T-helper 9 cell (primary cell): Measurements from ENCODE around the gene ROPN1.
"Not testable (repeated sequence)": the region's sequence is repeated elsewhere in the genome, so short reads cannot be mapped to it uniquely, and the experiment has no call there.

Source experiments
- DNase-seq: peaks from one replicate; pipeline ENCODE4 v3.0.0-alpha.2; 2020

The ROPN1 gene

DNA sequence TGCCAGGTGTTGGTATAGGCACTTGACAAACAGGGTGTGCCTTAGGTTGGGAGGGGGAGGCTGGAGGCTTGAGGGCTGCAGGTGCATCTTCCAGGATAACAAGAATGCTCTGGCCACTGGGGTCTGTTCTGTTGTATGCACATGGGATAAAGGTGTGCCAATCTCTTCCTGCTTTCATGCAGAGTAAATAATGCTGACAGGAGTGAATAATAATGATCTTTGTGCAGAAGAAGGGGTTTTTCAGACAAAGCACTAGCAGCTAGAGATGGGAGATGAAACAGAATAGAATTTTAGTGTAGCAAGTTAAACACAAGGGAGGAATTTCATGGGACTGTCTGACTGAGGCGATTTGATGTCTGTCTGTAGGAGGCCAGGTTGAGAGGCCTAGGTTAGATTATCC lies 1.9 kb upstream of the ROPN1 start:
- no peak for DNase-seq

DNA sequence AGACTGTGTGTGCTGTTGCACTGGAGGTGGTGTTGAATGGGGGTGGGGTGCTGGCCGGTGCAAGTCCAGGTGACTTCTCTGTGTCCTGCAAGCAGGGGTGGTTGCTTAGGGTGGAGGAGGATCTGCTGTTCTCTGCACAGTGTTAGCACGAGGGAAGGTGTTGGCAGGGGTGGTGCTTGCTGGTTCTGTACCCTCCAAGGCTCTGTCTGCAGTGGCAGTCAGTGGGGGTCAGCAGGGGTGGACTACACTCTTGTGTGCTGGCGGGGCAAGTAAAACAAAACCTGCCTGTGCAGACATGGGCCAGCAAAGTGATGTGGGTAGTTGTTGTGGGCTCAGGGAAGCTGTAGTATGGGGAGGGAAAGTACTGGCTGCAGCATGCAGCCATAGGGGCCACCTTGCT lies 5.5 kb downstream of the ROPN1 start:
- DNase-seq: no peak

DNA sequence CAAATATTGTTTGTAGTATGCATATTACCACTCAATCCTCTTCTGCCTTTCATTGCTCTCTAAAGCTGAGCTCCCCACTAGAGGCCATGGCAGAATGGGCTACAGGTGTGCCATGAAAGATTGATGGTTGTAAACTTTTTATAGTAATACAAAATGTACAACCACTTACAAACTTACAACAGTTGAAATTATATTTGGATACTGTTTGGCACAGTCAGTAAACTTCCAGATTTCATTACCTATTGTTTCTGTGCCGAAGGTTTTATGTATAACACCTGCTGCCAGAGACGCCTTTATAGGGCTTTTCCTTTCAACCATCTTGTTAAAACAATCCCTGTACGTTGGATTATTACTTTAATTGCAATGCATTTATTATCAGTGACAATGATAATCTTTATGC lies 7.0 kb downstream of the ROPN1 start:
- DNase-seq: no peak

DNA sequence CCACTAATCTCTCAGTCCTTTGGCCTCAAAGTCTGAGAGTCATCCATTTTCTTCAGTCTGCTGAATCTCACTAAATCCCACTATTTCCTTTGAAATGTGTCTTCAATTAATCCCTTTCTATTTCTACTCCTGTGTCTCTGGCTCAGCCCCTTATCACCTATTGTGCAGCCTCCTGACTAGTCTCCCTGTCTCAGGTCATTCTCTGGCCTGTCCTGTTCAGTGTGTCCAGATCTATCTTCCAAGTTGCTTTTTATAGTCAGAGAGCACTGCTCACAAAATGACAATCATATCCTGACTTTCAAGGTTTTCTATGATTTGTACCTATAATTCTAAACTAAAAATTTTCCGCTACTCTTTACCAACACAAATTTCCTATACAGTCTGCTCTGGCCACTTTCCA lies 7.6 kb downstream of the ROPN1 start:
- DNase-seq: no peak

DNA sequence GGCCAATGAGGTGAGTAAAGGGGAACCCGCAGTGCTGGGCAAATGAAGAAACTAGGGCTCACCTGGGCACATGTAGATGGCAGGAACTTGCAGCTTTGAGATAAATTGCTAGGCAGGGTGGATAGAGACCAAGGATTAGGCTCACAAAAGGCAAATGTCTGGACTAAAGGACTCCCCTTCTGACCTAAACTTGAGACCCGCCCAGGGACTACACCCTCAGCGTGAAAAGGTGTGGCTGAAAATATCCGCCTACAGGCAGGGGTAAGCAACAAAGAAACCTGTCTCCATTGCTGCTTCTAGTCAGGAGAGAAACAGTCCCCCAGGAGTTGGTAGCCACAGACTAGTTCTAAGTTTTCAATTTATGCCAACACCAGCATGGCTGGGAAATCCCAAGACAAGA lies 10.6 kb downstream of the ROPN1 start:
- not testable (repeated sequence) for DNase-seq

DNA sequence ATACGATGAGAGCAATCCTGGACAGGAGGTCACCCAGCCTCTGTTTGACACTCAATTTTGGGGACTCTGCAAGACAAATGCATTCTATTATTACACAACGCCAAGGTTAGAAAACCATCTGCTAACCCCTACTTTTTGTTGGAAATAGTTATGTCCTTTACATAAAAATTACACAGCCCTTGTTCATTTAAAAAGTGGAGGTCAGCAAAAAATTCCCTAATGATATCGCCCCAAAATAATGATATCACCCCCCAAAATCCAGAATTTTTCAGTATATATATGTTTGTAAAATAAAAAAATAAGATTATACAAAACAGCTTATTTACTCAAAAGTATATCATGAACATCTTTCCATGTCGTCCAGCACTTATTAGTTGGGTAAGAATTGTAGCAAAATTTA lies 11.4 kb downstream of the ROPN1 start:
- no peak for DNase-seq

GRCh38 chr3:123979525-123980501 lies 12.1 kb downstream of the ROPN1 start:
- not testable (repeated sequence) for DNase-seq

GRCh38 chr3:123976904-123977303 lies 15.0 kb downstream of the ROPN1 start:
- not testable (repeated sequence) for DNase-seq

GRCh38 chr3:123976181-123976898 lies 15.6 kb downstream of the ROPN1 start:
- not testable (repeated sequence) for DNase-seq

DNA sequence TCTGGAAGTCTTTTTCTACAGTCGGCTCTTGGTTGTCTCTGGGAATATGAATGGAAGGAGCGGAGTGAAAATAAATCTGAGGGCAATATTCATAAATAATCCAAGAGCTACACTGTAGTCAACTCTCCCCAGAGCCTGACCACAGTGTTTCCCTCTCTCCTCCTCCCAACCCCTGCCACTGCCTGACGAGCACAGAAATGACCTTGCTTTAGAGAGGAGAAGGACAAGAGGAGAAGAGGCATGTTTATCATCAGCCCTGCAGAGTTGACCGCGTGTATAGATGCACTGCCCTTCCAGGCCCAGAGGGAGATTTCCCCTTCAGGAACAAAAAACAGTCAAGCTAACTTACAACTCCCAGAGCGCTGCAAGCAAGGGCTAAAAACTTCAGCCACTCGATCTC lies 16.9 kb downstream of the ROPN1 start:
- not testable (repeated sequence) for DNase-seq

GRCh38 chr3:123971406-123971805 lies 20.5 kb downstream of the ROPN1 start:
- no peak for DNase-seq

DNA sequence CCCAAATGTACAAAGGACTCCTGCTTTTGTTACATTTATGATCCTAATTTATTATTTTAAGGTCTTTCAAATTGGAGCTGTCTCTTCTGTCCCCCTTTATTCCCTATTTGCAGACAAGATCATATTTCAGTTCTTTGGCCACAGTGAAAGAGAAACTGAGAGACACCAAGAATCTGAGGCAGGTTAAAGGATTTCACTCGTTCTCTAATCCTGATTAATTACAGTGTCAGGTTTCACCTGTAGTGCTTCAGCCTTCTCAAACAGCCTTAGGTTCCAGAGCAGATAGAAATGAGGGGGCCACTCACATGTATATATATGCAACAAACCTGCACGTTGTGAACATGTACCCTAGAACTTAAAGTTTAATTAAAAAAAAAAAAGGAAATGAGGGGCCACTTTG lies 24.7 kb downstream of the ROPN1 start:
- not testable (repeated sequence) for DNase-seq

GRCh38 chr3:123966799-123967198 lies 25.1 kb downstream of the ROPN1 start:
- DNase-seq: not testable (repeated sequence)

DNA sequence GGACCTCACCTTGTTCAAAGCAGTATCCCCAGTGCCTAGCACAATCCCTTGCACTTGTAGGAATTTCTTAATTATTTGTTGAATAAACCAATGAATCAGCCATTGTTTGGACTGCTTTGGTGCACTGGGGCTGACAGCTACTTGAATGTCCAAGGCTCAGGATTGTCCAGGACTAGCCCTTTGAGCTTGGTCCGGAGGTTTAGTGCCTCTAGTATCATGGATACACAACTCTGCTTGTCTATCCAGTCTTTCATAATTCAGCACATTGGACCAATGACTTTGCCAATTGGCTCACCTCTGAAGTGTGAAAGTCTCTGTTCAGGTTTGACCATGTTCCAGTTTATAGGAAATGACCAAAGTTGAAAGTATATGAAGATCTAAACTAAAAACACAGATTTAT lies 27.1 kb downstream of the ROPN1 start:
- DNase-seq: not testable (repeated sequence)

GRCh38 chr3:123961508-123961856 lies 30.4 kb downstream of the ROPN1 start:
- DNase-seq: no peak

DNA sequence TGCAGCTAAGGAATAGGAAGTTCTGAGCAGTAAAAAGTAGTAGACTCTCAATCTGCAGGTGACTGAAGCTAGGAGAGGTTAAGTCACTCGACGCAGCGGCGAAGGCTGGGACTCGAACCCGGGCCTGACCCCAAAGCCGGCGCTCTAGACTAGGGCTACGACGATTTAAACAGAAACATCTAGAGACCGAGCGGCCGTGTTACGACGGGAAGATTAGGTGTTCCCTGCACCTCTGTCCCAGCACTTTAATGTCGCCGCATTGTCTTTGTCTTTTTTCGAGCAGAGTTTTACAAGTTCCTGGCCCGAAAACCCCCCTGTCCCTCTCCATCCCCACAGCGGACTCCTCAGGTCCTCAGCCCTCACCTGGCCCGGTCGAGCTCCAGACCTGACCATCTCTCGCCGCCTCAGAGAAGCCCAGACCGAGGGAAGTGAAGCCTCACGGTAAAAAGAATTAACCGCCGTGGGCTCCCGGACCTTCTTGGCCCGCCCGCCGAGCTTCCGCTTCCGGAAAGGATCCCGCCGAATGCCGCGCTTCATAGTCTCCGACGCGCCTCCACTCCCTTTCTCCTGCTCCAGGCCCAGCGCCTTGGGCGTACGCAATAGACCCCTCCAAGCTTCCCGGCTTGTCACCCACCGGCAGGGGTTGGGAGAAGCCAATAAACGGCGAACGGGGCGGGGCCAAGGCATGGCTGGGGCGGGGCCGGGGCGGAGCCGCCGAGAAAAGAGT lies 31.0 kb downstream of the ROPN1 start, which contains the start of gene CCDC14:
Gene CCDC14, minus strand, starts transcription at position 449 of the 727 bp plus-strand sequence. Its CDS starts 56 bp downstream, at position 393.
- DNase-seq: peak; percentile 69

DNA sequence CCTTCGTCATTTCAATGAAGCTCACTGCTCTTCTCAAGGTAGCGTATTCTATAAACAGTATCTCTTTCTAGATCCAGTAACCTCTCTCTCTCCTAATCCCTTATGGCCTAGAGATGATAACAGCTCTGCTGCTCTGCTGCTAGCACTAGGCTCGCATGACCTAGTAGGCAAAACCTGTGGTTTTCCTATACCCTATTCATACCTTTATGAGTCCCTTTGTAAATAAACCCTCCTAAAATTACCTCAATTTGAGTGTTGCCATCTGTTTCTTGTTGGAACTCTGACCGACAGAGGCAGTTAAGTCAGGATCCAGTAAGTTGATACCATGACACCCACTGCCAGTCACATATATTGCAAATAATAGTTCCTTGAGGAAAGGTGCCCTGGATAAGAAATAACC lies 38.2 kb downstream of the ROPN1 start:
- DNase-seq: no peak

DNA sequence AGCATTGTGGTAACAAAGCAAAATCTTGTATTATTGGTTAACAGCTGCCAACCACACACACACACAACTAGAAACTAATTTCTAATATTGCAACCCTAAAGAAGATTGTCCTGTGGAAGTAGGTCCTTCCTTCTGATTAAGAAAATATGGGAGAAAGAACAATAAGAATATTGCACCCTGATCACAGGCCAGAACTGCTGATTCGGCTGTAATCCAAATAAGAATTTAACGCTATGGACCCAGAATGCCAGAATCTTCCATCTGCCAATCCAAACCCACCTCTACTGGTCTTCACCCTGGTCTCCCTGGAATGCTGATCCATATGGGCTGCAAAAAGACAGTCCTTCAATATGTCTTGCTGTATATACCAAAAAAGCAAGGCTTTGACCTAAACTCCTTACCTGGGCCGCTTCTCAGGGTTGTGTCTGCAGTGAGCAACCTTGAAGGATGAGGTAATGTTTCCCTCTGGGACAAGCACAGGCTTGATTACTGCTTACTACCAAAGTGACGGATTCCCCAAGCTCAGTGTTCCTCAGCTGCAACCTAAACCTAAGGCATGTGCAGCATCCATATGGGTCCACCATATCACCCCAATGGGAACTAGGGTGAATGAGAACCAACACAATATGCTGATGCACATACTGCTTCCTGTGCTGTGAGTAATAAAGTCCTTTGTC lies 38.9 kb downstream of the ROPN1 start:
- no peak for DNase-seq

DNA sequence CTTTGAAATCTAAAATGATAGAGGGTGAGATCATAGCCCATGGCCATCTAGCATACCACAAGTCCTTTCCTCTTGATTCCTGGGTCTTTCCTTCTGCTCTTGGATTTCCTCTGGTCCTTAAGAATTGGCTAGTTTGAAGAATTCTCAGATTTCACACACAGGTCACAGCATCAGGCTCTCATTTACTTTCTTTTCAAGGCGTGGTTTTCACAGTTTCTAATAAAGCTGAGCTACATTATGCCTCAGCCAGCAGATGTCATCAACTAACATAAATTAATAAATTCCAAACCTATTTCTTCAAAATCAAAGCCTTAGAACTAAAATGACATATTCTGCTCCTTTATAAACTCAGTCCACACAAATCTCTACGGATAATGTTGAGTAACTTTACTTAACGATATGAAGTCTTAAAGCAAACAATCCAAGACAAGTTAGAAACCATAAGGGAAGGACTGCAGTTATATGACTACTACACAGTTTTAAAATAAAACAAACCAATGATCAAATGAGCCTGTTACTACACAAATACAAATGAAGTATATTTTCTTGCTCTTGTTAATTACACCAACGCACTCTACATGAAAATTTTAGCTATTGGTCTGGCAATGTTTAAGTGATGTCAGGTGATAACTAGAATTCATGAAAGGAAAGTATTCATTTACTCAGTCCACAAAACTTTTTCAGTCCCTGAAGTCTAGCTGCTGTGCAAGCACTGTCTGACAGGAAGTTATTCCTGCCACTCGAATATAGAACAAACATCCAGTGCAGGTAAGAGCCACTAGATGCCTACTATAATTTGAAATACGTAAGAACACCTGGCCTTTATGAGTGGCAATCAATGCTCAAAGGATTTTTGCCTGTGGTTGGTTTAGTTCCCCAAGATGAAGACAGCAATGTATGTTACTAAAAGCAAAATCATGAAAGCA lies 40.1 kb downstream of the ROPN1 start:
- DNase-seq: no peak

GRCh38 chr3:123949641-123950040 lies 42.3 kb downstream of the ROPN1 start:
- no peak for DNase-seq

DNA sequence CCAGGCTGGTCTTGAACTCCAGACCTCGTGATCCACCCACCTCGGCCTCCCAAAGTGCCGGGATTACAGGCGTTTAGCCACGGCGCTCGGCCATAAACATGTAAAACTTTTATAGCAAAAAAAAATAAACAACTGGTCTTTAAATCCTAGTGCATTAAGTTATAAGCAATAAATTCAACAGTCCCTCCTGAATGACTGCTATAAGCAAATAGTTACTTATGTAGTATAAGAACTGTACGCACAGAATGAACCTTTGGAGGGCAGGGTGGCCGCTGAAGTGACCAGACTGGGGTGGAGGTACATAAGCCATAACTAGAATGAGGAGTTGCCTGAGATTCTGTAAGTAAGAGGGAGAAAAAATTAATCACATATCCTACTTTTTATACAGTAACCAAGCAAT lies 43.5 kb downstream of the ROPN1 start:
- no peak for DNase-seq
